Measurements from ENCODE around the gene LRRC40.

DNA sequence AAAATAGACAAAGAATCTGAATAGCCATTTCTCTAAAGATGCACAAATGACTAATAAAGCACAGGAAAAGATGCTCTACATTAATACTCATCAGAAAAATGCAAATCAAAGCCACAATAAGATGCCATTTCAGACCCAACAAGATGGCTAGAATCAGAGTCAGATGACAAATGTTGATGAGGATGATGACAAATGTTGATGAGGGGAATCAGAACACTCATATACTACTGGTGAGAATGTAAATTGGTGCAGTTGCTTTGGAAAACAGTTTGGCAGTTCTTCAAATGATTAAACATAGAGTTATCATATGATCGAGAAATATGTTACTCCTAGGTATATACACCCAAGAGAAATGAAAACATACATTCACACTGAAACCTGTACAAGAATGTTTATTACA is 33.9 kb downstream of the LRRC40 start:
- TF ChIP-seq, protein P1, sequence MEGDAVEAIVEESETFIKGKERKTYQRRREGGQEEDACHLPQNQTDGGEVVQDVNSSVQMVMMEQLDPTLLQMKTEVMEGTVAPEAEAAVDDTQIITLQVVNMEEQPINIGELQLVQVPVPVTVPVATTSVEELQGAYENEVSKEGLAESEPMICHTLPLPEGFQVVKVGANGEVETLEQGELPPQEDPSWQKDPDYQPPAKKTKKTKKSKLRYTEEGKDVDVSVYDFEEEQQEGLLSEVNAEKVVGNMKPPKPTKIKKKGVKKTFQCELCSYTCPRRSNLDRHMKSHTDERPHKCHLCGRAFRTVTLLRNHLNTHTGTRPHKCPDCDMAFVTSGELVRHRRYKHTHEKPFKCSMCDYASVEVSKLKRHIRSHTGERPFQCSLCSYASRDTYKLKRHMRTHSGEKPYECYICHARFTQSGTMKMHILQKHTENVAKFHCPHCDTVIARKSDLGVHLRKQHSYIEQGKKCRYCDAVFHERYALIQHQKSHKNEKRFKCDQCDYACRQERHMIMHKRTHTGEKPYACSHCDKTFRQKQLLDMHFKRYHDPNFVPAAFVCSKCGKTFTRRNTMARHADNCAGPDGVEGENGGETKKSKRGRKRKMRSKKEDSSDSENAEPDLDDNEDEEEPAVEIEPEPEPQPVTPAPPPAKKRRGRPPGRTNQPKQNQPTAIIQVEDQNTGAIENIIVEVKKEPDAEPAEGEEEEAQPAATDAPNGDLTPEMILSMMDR (IDR thresholded peaks at IDR 0.05; ENCODE audit: low read length): no peak
- TF ChIP-seq EZH2 (optimal IDR thresholded peaks at IDR 0.05; ENCODE audit: low read depth, low read length) (no peak), EZH2phosphoT487 (IDR thresholded peaks at IDR 0.05; ENCODE audit: low read length) (no peak)

All from MM.1S (cell line).